NCI-H748 (cell line): Measurements from ENCODE around the gene ZC3H13.

ENCODE experiments used
- DNase-seq: peaks from one replicate; lab custom pipeline; 2025; ENCODE audit not compliant: unreplicated experiment; lab: John Stamatoyannopoulos, UW

ZC3H13 gene

GRCh38 chr13:46071590-46072249, 19.2 kb upstream of the ZC3H13 start:
- DNase-seq, result no peak

DNA sequence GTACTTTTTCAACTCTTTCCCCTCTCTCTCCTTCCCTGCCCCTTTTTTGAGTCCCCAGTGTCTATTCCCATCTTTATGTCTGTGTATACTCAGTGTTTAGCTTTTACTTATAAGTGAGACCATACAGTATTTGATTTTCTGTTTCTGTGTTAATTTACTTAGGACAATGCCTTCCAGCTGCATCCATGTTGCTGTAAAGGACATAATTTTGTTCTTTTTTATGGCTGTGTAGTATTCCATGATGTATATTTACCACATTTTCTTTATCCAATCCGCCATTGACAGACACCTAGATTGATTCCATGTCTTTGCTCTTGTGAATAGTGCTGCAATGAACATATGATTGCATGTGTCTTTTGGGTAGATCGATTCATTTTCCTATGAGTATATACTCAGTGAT, 10.7 kb upstream of the ZC3H13 start:
- no peak for DNase-seq

DNA sequence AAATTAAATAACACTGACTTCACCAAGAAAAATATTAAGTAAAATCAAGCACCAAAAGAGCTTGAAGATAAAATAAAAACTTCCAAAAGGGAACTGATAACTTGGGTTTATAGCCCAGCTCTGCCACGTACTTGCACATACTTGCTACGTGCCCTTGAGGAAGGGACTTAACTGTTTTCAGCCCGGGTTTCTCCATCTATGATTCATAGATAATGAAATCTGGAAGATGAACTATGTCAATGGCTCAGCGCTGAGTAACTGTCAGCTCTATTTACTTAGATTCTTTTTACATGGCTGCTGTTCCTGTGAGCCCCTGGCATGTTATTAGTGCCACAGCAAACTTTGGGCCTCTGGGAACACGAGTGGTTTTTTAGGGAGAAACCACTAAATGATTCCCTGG, 9.6 kb upstream of the ZC3H13 start:
- DNase-seq, result no peak

DNA sequence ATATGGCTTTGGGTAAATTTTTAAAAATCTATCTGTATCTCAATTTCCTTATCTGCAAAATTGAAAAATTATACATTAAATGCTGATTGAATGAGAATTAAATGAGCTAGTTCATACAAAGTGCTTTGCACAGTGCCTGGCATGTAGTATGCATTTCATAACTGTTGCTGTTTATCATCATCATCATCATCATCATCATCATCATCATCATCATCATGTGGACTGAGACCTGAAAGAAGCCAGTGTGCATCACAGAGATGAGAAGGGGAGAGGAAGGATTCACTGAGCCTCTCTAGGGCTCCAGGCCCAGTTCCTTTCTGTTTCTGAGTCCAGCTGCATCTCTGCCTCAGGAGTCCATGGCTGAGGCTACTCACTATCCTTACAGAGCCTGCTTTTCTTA, 6.9 kb upstream of the ZC3H13 start:
- no peak for DNase-seq

GRCh38 chr13:46058268-46058667, 5.7 kb upstream of the ZC3H13 start:
- DNase-seq, result no peak

- no peak for DNase-seq
Measured at GRCh38 chr13:46057256-46058015, 4.9 kb upstream of the ZC3H13 start.

GRCh38 chr13:46053162-46054012, 841 bp upstream of the ZC3H13 start:
- DNase-seq, result peak; percentile 42

- DNase-seq, result no peak
Measured at GRCh38 chr13:46051968-46052318, 603 bp downstream of the ZC3H13 start.

DNA sequence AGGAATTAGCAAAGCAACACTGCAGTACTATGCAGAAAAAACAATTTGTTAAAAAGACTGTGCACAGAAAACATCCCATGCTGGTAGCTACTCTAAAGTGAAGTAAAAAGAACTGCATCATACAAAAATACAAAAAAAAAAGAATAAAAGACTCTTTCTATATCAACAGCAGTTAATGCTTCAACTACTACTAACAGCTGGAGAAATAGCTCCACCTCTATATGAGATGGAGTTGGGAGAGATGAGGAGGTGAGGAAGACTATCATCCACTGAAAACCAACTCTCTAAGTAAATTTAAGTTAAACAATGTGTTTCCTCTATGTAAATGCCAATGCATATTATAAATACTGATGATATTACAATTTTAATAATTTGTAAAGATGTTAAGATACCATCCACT, 1.8 kb downstream of the ZC3H13 start:
- DNase-seq, result no peak

GRCh38 chr13:46045424-46045823, 7.1 kb downstream of the ZC3H13 start:
- no peak for DNase-seq

- no peak for DNase-seq
Measured at GRCh38 chr13:46043647-46044046, 8.9 kb downstream of the ZC3H13 start.

DNA sequence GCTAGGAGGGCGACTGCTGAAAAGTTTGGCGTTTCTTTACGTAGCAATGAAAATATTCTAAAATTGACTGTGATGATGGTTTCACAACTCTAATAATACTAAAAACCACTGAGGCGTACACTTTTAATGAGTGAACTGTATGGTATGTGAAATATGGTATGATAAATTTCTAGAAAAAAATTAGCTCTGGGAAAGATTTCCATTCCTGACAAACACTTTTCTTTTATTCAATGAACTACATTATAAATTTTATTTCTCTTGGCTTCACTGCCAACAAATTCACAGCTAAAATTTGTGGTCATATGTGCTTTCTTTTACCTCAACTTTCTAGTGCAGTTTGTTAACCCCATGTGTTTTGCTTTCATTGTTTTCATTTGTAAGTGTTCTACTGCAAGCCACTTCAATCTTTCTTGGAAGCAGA, 11.1 kb downstream of the ZC3H13 start:
- DNase-seq, result no peak

DNA sequence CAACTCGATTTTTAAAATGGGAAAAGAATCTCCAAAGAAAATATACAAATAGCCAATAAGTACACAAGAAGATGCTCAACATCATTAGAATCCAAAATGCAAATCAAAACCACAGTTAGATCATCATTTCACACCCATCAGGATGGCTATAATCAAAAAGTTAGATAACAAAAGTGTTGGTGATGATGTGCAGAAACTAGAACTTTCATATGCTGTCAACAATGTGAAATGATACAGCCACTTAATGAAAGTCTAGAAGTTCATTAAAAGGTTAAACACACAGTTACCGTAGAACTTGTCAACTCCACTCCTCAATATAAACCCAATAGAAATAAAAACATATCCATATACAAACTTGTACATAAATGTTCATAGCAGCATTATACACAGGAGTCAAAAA, 11.8 kb downstream of the ZC3H13 start:
- no peak for DNase-seq

DNA sequence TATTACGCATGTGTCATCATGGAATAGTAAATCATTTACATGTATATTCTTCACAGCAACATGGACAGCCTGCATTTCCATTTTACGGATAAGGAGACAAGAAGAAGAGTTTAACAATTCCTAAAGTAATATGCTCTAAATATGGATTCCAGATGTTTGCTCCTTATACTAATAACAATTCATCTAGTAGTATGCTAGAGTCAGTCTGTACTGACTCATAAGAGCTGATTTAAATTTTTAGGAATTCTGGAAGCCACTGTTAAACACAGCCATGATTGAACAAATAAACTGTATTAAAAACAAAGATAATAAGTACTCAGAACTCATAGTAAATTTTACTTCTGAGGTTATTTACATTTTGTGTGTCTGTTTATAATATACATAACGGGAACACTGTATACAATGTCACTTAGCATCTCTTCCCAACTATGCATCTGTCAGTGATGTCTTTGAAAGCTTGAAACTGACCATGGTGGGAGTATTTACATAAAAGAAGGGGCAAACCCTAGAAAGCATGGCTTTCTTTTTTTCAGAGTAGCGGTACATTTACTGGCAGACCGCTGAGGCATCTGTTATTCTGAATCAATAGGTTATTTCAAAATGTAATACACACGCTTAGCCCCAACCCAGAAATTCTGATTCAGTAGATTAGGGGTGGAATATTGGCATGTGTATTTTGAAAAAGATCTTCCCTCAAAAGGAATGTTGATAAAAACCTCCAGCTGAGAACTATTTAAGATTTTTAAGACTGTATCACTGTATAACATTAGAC, 12.9 kb downstream of the ZC3H13 start:
- DNase-seq, result no peak

DNA sequence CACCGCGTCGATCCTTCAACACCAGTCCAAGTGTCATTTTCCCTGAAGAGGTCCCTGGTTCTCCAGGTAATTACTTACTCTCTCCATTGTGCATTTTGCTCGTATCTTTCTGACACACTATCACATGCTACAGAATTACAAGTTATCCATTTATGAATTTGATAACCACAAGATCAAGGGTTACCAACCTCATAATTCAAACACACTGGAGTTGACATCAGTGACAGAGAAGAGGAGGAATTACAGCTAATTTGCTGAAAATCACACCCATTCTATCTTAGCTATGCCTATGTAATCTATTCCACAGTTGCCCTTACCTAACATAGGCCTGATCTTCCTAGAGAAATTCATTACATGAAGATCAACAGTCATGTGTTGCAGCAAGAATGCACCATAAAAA, 14.2 kb downstream of the ZC3H13 start:
- DNase-seq, result no peak

GRCh38 chr13:46035066-46035465, 17.5 kb downstream of the ZC3H13 start:
- DNase-seq, result peak; percentile 88

DNA sequence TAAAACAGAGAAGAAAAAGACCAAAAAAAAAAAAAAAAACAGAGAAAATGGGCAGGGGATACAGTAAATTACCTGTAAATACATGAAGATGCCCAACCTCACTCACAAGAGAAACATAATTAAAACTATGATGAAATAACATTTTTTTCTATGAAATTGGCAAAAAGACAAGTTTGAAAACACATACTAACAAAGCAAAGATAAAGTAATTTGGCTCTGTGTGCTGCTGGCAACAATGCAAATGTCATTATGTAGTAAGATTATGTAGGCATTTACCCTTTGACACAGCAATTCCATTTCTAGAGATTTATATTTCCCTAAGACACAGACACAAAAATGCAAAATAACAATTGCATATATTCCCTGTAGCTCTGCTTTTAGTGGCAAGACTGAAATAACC, 20.2 kb downstream of the ZC3H13 start:
- DNase-seq, result no peak

DNA sequence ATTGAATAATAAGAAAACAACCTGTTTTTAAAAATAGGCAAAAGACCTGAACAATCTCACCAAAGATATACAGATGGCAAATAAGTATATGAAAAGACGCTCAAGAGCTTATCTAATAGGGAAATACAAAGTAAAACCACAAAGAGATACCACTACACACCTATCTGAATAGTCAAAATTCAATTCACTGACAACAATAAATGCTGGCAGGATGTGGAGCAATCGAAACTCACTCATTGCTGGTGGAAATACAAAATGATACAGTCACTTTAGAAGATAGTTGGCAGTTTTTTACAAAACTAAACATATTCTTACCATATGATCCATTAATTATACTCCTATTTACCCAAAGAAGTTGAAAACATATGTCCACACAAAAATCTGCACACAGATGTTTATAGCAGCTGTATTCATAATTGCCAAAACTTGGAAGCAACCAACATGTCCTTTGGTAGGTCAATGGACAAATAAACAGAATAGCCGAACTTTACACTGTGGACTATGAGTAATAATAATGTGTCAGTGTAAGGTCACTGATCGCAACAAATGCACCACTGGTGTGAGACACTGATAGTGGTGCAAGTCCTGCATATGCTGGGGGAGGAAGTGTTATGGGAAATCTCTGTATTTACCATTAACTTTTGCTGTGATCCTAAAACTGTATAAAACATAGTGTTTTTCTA, 20.8 kb downstream of the ZC3H13 start:
- DNase-seq, result no peak

DNA sequence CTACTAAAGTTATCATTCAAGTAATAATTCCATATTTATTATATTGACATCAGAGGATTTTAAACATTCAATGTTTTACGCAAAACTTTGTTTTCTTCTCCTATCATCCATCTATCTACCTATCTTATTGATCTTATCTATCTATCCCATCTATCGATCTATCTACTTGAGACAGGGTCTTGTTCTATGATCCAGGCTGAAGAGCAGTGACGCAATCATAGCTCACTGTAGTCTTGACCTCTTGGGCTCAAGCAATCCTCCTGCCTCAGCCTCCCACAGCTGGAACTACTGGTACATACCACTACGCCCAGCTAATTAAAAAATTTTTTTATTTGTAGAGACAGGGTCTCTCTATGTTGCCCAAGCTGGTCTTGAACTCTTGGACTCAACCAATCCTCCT, 27.4 kb downstream of the ZC3H13 start:
- DNase-seq, result no peak

- no peak for DNase-seq
Measured at GRCh38 chr13:46022481-46022880, 30.1 kb downstream of the ZC3H13 start.

- DNase-seq, result no peak
Measured at GRCh38 chr13:46016216-46016615, 36.3 kb downstream of the ZC3H13 start.
